HL-60 (cell line): ENCODE results near the gene AMER1.

ENCODE experiments used
- DNase-seq, 2 experiments: peaks; one replicate each; pipeline ENCODE4 v3.0.0-alpha.2; 2010 to 2020; ENCODE audit warnings: low read depth in 1 of 2, low spot score in 1 of 2
- H3K27ac ChIP-seq: fragments of 250-450 bp; sonication (Bioruptor Pico); replicated peaks from 2 replicates; pipeline ENCODE4 v1.5.1; 2020; ENCODE audit warnings: mild to moderate bottlenecking, moderate library complexity
- H3K27me3 ChIP-seq: fragments of 250-450 bp; sonication (Bioruptor Pico); 2 replicates; pipeline ENCODE4 v1.5.1; 2021; ENCODE audit warnings: mild to moderate bottlenecking, moderate library complexity; ENCODE audit not compliant: insufficient read depth, poor library complexity, severe bottlenecking
- H3K4me3 ChIP-seq: replicated peaks from 2 replicates; pipeline ENCODE4 v1.5.1; 2011; ENCODE audit warnings: mild to moderate bottlenecking, control low read depth, low read length; ENCODE audit not compliant: insufficient read depth
- CTCF ChIP-seq: IDR thresholded peaks from one replicate; pipeline ENCODE4 v1.5.1; 2011; ENCODE audit warnings: low read length, control low read depth, inconsistent platforms; ENCODE audit not compliant: insufficient read depth
- GABPA ChIP-seq: IDR thresholded peaks from 2 replicates; pipeline ENCODE4 v1.6.1; 2012; ENCODE audit warnings: low read depth
- POLR2AphosphoS5 ChIP-seq: IDR thresholded peaks from 2 replicates; pipeline ENCODE4 v1.6.1; 2012; ENCODE audit warnings: low read depth
- REST ChIP-seq: IDR thresholded peaks from 2 replicates; pipeline ENCODE4 v1.6.1; 2012; ENCODE audit warnings: low read depth; ENCODE audit not compliant: insufficient replicate concordance
- SPI1 ChIP-seq: IDR thresholded peaks from 2 replicates; pipeline ENCODE4 v1.6.1; 2012; ENCODE audit warnings: low read depth, mild to moderate bottlenecking, borderline replicate concordance

Gene AMER1

GRCh38 chrX:64152857-64153256 is 52.7 kb downstream of the AMER1 start:
- no peak for DNase-seq
- TF ChIP-seq REST (no peak), SPI1 (no peak), POLR2AphosphoS5 (no peak), GABPA (no peak), CTCF (no peak)
- H3K27me3 ChIP-seq: no peaks in the 10 kb centered on the region
- no peak overlapping the region for H3K27ac ChIP-seq
- no peak overlapping the region for H3K4me3 ChIP-seq

- Histone ChIP-seq H3K27ac (no peak overlapping the region), H3K27me3 (no peaks in the 10 kb centered on the region), H3K4me3 (no peak overlapping the region)
- no peak for DNase-seq
- no peak for TF ChIP-seq GABPA
- TF ChIP-seq SPI1: no peak
- TF ChIP-seq REST: no peak
- TF ChIP-seq CTCF: no peak
- no peak for TF ChIP-seq POLR2AphosphoS5
These were observed 53.6 kb downstream of the AMER1 start for GRCh38 chrX:64151911-64152310.

GRCh38 chrX:64150775-64151174 is 54.7 kb downstream of the AMER1 start:
- Histone ChIP-seq H3K4me3 (no peak overlapping the region), H3K27ac (no peak overlapping the region), H3K27me3 (no peaks in the 10 kb centered on the region)
- TF ChIP-seq CTCF (no peak), GABPA (no peak), REST (no peak), POLR2AphosphoS5 (no peak), SPI1 (no peak)
- no peak for DNase-seq
